GM12878 (cell line): ENCODE results near the gene CTNNA1. TPM values are rescaled to one million over a fixed set of nuclear protein-coding genes. Genes with fewer than 3 reads are reported as not detected.

ENCODE experiments used
- ATAC-seq: fragments of 200-7000 bp; cut with Tn5 transposase; 3 replicates; pipeline ENCODE4 v1.9.1; 2020; ENCODE audit warnings: mild to moderate bottlenecking, moderate library complexity
- BruUV-seq: library from RNA; stranded (reverse); fragments of 400-500 nt; replicated peaks from 2 replicates; lab custom pipeline; 2021; lab: Mats Ljungman, UMichigan
- CTCF ChIA-PET: fragments of 300-600 bp; sonication (Branson Sonifier 250); formaldehyde crosslinking; extraction: SDS; loops from one replicate; lab custom pipeline; 2021; ENCODE audit warnings: inconsistent platforms; lab: Yijun Ruan, JAX
- POLR2A ChIA-PET: fragments of 350-600 bp; formaldehyde crosslinking; extraction: SDS; loops from one replicate; lab custom pipeline; 2021; ENCODE audit warnings: inconsistent platforms; lab: Charles Lee
- RAD21 ChIA-PET: fragments of 300-600 bp; sonication (Branson Sonifier 250); formaldehyde crosslinking; loops from one replicate; lab custom pipeline; 2023; ENCODE audit warnings: antibody characterized with exemption; ENCODE audit not compliant: unreplicated experiment; lab: Charles Lee
- SMC1A ChIA-PET: fragments of 300-600 bp; sonication (Branson Sonifier 250); formaldehyde crosslinking; loops from one replicate; lab custom pipeline; 2023; ENCODE audit not compliant: unreplicated experiment, uncharacterized antibody; lab: Charles Lee
- DNase-seq: peaks from one replicate; pipeline ENCODE4 v3.0.0-alpha.2; 2011; ENCODE audit warnings: low read depth, low spot score
- FAIRE-seq: peaks from 3 replicates; lab custom pipeline; 2011; peaks lifted over from hg19 to GRCh38; lab: Jason Lieb, UNC
- H2AFZ ChIP-seq: 2 replicates; pipeline ENCODE4 v1.6.0; 2011; ENCODE audit warnings: low read depth, low read length, control low read depth; ENCODE audit not compliant: control insufficient read depth
- H3K27ac ChIP-seq: 2 replicates; pipeline ENCODE4 v1.5.1; 2011; ENCODE audit warnings: control low read depth; ENCODE audit not compliant: control insufficient read depth, insufficient read depth
- H3K27me3 ChIP-seq, 2 experiments: replicated peaks in 1 of 2; 2 replicates each; pipeline versions ENCODE4 v1.6.0 to v1.6.1; 2011; ENCODE audit warnings: low read length in 1 of 2; ENCODE audit not compliant: control insufficient read depth in 2 of 2, insufficient read depth in 2 of 2
- H3K36me3 ChIP-seq, 2 experiments: 2 replicates each; pipeline ENCODE4 v1.5.1; 2011; ENCODE audit warnings: low read length in 1 of 2; ENCODE audit not compliant: control insufficient read depth in 2 of 2, insufficient read depth in 2 of 2
- H3K4me1 ChIP-seq: 2 replicates; pipeline ENCODE4 v1.6.1; 2011; ENCODE audit warnings: mild to moderate bottlenecking, low read length, moderate library complexity, mixed read lengths; ENCODE audit not compliant: control insufficient read depth, insufficient read depth
- H3K4me2 ChIP-seq: 2 replicates; pipeline ENCODE4 v1.6.0; 2011; ENCODE audit warnings: control low read depth; ENCODE audit not compliant: control insufficient read depth, insufficient read depth
- H3K4me3 ChIP-seq: fragments of 200-600 bp; sonication (generic); 2 replicates; pipeline ENCODE4 v1.5.1; 2016
- H3K79me2 ChIP-seq: 2 replicates; pipeline ENCODE4 v1.6.0; 2011; ENCODE audit warnings: low read length; ENCODE audit not compliant: control insufficient read depth, insufficient read depth
- H3K9ac ChIP-seq: 2 replicates; pipeline ENCODE4 v1.8.0; 2011; ENCODE audit warnings: low read length, control low read depth, mixed read lengths; ENCODE audit not compliant: control insufficient read depth, insufficient read depth
- H3K9me3 ChIP-seq: replicated peaks from 3 replicates; pipeline ENCODE4 v1.5.1; 2011; ENCODE audit warnings: mild to moderate bottlenecking, low read length; ENCODE audit not compliant: control insufficient read depth, insufficient read depth
- H4K20me1 ChIP-seq: 2 replicates; pipeline ENCODE4 v1.6.0; 2011; ENCODE audit not compliant: control insufficient read depth, insufficient read depth
- CEBPB ChIP-seq, 2 experiments: fragments of 150-350 bp in 1 of 2; IDR thresholded peaks; 2 replicates each; pipeline ENCODE4 v1.6.1; 2012 to 2014; ENCODE audit warnings: low read depth in 2 of 2, low read length in 2 of 2, borderline replicate concordance in 1 of 2, inconsistent platforms in 1 of 2
- CHD4 ChIP-seq: fragments of 200-600 bp; sonication (generic); IDR thresholded peaks from 2 replicates; pipeline ENCODE4 v1.6.1; 2016; ENCODE audit warnings: mild to moderate bottlenecking
- HDAC2 ChIP-seq: fragments of 200-600 bp; sonication (generic); IDR thresholded peaks from 2 replicates; pipeline ENCODE4 v1.6.1; 2017
- MYC ChIP-seq: IDR thresholded peaks from 2 replicates; pipeline ENCODE4 v1.6.1; 2011; ENCODE audit warnings: mild to moderate bottlenecking, low read length, moderate library complexity, inconsistent platforms; ENCODE audit not compliant: insufficient read depth, insufficient replicate concordance, insufficient read length, severe bottlenecking
- TAF1 ChIP-seq: IDR thresholded peaks from 2 replicates; pipeline ENCODE4 v1.6.1; 2011; ENCODE audit warnings: mild to moderate bottlenecking, low read depth, low read length, borderline replicate concordance
- ZNF622 ChIP-seq: fragments of 450-650 bp; IDR thresholded peaks from 2 replicates; pipeline ENCODE4 v1.6.1; 2017; ENCODE audit warnings: mild to moderate bottlenecking, inconsistent platforms
- WGBS: methylation state at CpG from one replicate; pipeline ENCODE4 v1.1.6; 2016; ENCODE audit warnings: low lambda C conversion rate; ENCODE audit not compliant: insufficient replicate concordance, insufficient coverage; ENCODE audit errors: missing lambda C conversion rate; 5-methylcytosine and 5-hydroxymethylcytosine counted together
- in situ Hi-C: fragments of 300-500 bp; cut with MboI; formaldehyde crosslinking; loops from 9 replicates; pipeline ENCODE4 v1.14.3; 2018; ENCODE audit warnings: mixed read lengths
- intact Hi-C: fragments of 100-400 bp; cut with micrococcal nuclease; formaldehyde crosslinking; loops from one replicate; pipeline ENCODE4 v1.14.2; 2022; ENCODE audit not compliant: unreplicated experiment
- polyA plus RNA-seq, 11 experiments: library from polyadenylated mRNA; depleted of rRNA in 4 of 11; unstranded in 6 of 11; stranded (reverse) in 5 of 11; fragments of >200 nt; fragmentation: Nextera tagmentation in 4 of 11; fragmentation: Illumina TruSeq in 1 of 11; extraction: Ambion mirVana in 4 of 11; extraction: Trizol in 1 of 11; gene quantifications; 1 replicate in 1 of 11; 2 replicates in 10 of 11; pipeline versions ENCODE4 v1.2.1 to v1.2.3, GENCODE V29; 2011 to 2016; ENCODE audit warnings: inconsistent platforms in 2 of 11, missing spikeins in 2 of 11, low read depth in 1 of 11
- total RNA-seq, 4 experiments: library from RNA; depleted of rRNA in 3 of 4; stranded (reverse); fragments of >200 nt in 3 of 4; fragmentation: Illumina TruSeq in 1 of 4; extraction: Trizol in 1 of 4; gene quantifications; 2 replicates each; pipeline versions ENCODE4 v1.2.1 to v1.2.3, GENCODE V29; 2013 to 2021
- TF ChIP-seq, protein P1 (sequence below): fragments of 450-650 bp; IDR thresholded peaks from 2 replicates; pipeline ENCODE4 v1.6.1; 2018; ENCODE audit warnings: borderline replicate concordance, mild to moderate bottlenecking; ENCODE audit not compliant: partially characterized antibody

Gene CTNNA1
- total and polyA plus RNA-seq, 10 of the 15 experiments (the other 5 are each of a cell fraction or from before 2014, with no cell fraction given) = 32.6 to 104 (median 57.7) TPM

DNA sequence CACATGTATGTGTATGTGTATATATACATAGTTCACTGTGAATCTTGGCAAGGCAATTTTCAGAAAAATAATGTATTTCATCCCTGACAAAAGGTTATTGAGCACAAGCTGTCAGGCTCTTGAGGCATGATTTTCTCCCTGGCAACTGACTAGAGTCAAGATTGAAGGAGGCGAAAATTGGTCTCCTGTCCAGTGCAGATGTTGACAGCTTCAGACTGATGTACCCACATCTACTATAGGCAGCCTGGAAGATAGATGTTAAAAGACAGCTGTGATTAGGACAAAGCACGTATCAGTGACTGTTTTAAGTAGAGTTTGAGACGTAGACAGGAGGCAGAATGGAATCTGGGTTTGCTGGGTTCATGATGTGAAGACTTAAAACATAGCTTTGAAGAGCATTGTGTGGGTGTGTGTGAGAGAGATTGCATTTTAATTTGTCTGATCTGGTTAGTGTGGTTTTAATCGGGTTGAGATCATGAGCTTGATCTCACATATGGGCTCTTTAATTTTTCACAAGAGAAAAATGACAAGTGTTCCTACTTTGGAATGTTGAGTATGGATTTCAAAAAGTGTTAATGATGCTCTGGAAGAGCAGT, 39.1 kb downstream of the CTNNA1 start:
- TF ChIP-seq, protein P1, sequence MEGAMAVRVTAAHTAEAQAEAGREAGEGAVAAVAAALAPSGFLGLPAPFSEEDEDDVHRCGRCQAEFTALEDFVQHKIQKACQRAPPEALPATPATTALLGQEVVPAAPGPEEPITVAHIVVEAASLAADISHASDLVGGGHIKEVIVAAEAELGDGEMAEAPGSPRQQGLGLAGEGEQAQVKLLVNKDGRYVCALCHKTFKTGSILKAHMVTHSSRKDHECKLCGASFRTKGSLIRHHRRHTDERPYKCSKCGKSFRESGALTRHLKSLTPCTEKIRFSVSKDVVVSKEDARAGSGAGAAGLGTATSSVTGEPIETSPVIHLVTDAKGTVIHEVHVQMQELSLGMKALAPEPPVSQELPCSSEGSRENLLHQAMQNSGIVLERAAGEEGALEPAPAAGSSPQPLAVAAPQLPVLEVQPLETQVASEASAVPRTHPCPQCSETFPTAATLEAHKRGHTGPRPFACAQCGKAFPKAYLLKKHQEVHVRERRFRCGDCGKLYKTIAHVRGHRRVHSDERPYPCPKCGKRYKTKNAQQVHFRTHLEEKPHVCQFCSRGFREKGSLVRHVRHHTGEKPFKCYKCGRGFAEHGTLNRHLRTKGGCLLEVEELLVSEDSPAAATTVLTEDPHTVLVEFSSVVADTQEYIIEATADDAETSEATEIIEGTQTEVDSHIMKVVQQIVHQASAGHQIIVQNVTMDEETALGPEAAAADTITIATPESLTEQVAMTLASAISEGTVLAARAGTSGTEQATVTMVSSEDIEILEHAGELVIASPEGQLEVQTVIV = no peak
- TF ChIP-seq ZNF622 (no peak), MYC (no peak), CHD4 (no peak), CEBPB (IDR thresholded peaks at IDR 0.05; ENCODE audit: borderline replicate concordance in 1 of 2, low read depth in 2 of 2, low read length in 2 of 2) (no peak), HDAC2 (no peak), TAF1 (no peak)
- WGBS = 95% methylated on average over 4 of the region's 4 CpGs
- ChIA-PET CTCF (interaction anchor here (0.6 to 6.8 kb wide), 15 partner anchors 8 to 454 kb away, joined by 3 to 45 read pairs (median 4); no protein-coding TSS in a partner anchor), SMC1A (interaction anchor here (0.7 to 3.0 kb wide), 7 partner anchors 8 to 349 kb away, joined by 3 to 11 read pairs (median 3); no protein-coding TSS in a partner anchor), RAD21 (interaction anchor here (0.7 to 1.0 kb wide), 2 partner anchors 20 to 489 kb away, joined by 3 to 4 read pairs; no protein-coding TSS in a partner anchor), POLR2A (interaction anchor here (0.6 to 0.8 kb wide), 3 partner anchors 35 to 296 kb away, joined by 3 to 5 read pairs (median 3); no protein-coding TSS in a partner anchor)
- no TSS peak for BruUV-seq
- no peak overlapping the region for H3K9ac ChIP-seq
- FAIRE-seq = no peak
- in situ Hi-C loops = no loop called here
- intact Hi-C loops = no loop called here
- no peaks in the 10 kb centered on the region for H4K20me1 ChIP-seq
- H3K79me2 ChIP-seq = no peaks in the 10 kb centered on the region; the same call in 1 of the 2 replicates
- no peak overlapping the region for H3K4me3 ChIP-seq
- no peaks in the 10 kb centered on the region for H3K36me3 ChIP-seq
- no peak overlapping the region for H2AFZ ChIP-seq
- no peak overlapping the region for H3K4me2 ChIP-seq
- H3K4me1 ChIP-seq = peaks cover 12% of the 10 kb centered on the region
- no peak overlapping the region for H3K27ac ChIP-seq
- ATAC-seq = no peak
- H3K9me3 ChIP-seq = no peaks in the 10 kb centered on the region
- no peaks in the 10 kb centered on the region for H3K27me3 ChIP-seq
- no peak for DNase-seq
